SK-MEL-5 (cell line): ENCODE results near the gene DOP1B. TPM values are rescaled to one million over a fixed set of nuclear protein-coding genes. Genes with fewer than 3 reads are reported as not detected.
"Not testable (repeated sequence)": the region's sequence is repeated elsewhere in the genome, so short reads cannot be mapped to it uniquely, and the experiment has no call there.

ENCODE experiments used
- DNase-seq: peaks from one replicate; pipeline ENCODE4 v3.0.0-alpha.2; 2016; ENCODE audit warnings: low read depth, low spot score
- in situ Hi-C: cut with HindIII; loops from 2 replicates; pipeline ENCODE4 v1.10.0; 2016; ENCODE audit warnings: low sequenced_read_pairs, high pct_unique_total_duplicates, low pct_unique_long_range_greater_than_20kb
- polyA plus RNA-seq, 2 experiments: library from polyadenylated mRNA; depleted of rRNA; stranded (reverse); fragments of >200 nt; gene quantifications; 2 replicates each; pipeline ENCODE4 v1.2.3, GENCODE V29; 2015
- total RNA-seq: library from RNA; depleted of rRNA; stranded (reverse); fragments of >200 nt; shearing (Covaris generic); gene quantifications from 2 replicates; pipeline ENCODE4 v1.2.3, GENCODE V29; 2014; rRNA removed

Gene DOP1B
- total RNA-seq: 3.7 and 7.7 TPM in 2 replicates
- polyA plus RNA-seq (2015; cell fraction: cytosol; rRNA removed): 12.6 and 17.7 TPM in 2 replicates
- 8.2 and 15.1 TPM in 2 replicates for polyA plus RNA-seq (2015; cell fraction: nucleus; rRNA removed)

GRCh38 chr21:36156815-36157670 lies at the start of gene DOP1B:
TSS of gene DOP1B (plus strand) at chr21:36156824. CDS start at chr21:36164734, 7,910 bp downstream.
- DNase-seq: no peak
- in situ Hi-C loops: no loop called here

GRCh38 chr21:36109868-36110267 lies 46.8 kb upstream of the DOP1B start:
- in situ Hi-C loops: no loop called here
- no peak for DNase-seq

- in situ Hi-C loops: no loop called here
- DNase-seq: no peak
Observed at GRCh38 chr21:36111238-36111637, 45.4 kb upstream of the DOP1B start.

GRCh38 chr21:36113647-36114428 lies 42.8 kb upstream of the DOP1B start:
- peak; percentile 55 for DNase-seq
- in situ Hi-C loops: no loop called here

GRCh38 chr21:36115138-36115730 lies 41.4 kb upstream of the DOP1B start:
- DNase-seq: no peak
- in situ Hi-C loops: no loop called here

- DNase-seq: no peak
- in situ Hi-C loops: no loop called here
Observed at GRCh38 chr21:36117286-36117741, 39.3 kb upstream of the DOP1B start.

GRCh38 chr21:36120304-36120888 lies 36.2 kb upstream of the DOP1B start:
- peak; percentile 33 for DNase-seq
- in situ Hi-C loops: no loop called here

- in situ Hi-C loops: no loop called here
- peak; percentile 52 for DNase-seq
Observed at GRCh38 chr21:36122977-36123376, 33.6 kb upstream of the DOP1B start.

- no peak for DNase-seq
- in situ Hi-C loops: no loop called here
Observed at GRCh38 chr21:36124395-36124794, 32.2 kb upstream of the DOP1B start.

- in situ Hi-C loops: no loop called here
- peak; percentile 58 for DNase-seq
Observed at GRCh38 chr21:36125512-36126207, 31.0 kb upstream of the DOP1B start.

- in situ Hi-C loops: no loop called here
- DNase-seq: no peak
Observed at GRCh38 chr21:36126208-36126565, 30.4 kb upstream of the DOP1B start.

GRCh38 chr21:36126621-36127110 lies 30.0 kb upstream of the DOP1B start:
- DNase-seq: no peak
- in situ Hi-C loops: no loop called here

- in situ Hi-C loops: no loop called here
- DNase-seq: no peak
Observed at GRCh38 chr21:36127250-36127904, 29.2 kb upstream of the DOP1B start.

- in situ Hi-C loops: no loop called here
- DNase-seq: no peak
Observed at GRCh38 chr21:36127977-36128376, 28.6 kb upstream of the DOP1B start.

GRCh38 chr21:36129219-36129618 lies 27.4 kb upstream of the DOP1B start:
- DNase-seq: no peak
- in situ Hi-C loops: no loop called here

- in situ Hi-C loops: not testable (repeated sequence)
Observed at GRCh38 chr21:36130414-36130762, 26.2 kb upstream of the DOP1B start.

GRCh38 chr21:36130839-36131238 lies 25.8 kb upstream of the DOP1B start:
- in situ Hi-C loops, DNase-seq: not testable (repeated sequence)

More at GRCh38 chr21:36130414-36130762, 26.2 kb upstream of the DOP1B start:
- not testable (repeated sequence) for DNase-seq
